ENCODE measurements around the gene STK11.

DNA sequence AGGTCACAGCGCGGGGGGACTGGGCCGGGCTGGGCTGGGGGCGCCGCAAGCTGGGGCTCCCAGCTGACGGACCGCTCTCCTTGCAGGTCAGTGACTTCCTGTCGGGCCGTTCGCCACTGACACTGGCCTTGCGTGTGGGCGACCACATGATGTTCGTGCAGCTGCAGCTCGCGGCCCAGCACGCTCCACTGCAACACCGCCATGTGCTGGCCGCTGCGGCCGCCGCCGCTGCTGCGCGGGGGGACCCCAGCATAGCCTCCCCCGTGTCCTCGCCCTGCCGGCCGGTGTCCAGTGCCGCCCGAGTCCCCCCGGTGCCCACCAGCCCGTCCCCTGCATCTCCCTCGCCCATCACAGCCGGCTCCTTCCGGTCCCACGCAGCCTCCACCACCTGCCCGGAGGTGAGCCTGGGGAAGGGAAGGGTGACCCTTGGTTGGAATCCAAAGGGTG lies 48.5 kb downstream of the STK11 start:
- TF ChIP-seq, protein P1, sequence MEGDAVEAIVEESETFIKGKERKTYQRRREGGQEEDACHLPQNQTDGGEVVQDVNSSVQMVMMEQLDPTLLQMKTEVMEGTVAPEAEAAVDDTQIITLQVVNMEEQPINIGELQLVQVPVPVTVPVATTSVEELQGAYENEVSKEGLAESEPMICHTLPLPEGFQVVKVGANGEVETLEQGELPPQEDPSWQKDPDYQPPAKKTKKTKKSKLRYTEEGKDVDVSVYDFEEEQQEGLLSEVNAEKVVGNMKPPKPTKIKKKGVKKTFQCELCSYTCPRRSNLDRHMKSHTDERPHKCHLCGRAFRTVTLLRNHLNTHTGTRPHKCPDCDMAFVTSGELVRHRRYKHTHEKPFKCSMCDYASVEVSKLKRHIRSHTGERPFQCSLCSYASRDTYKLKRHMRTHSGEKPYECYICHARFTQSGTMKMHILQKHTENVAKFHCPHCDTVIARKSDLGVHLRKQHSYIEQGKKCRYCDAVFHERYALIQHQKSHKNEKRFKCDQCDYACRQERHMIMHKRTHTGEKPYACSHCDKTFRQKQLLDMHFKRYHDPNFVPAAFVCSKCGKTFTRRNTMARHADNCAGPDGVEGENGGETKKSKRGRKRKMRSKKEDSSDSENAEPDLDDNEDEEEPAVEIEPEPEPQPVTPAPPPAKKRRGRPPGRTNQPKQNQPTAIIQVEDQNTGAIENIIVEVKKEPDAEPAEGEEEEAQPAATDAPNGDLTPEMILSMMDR (IDR thresholded peaks at IDR 0.05): no peak
- no peak for TF ChIP-seq POLR2A (IDR thresholded peaks at IDR 0.05)
